AG04450 (cell line): Measurements from ENCODE around the gene RAC3. TPM values are rescaled to one million over a fixed set of nuclear protein-coding genes. Genes with fewer than 3 reads are reported as not detected.
A peak's percentile ranks its signal among the peaks of the same experiment; 100 is the strongest.

Source experiments
- CTCF ChIA-PET: fragments of 300-600, 350-600 bp; formaldehyde crosslinking; extraction: SDS; loops from one replicate; lab custom pipeline; 2022; ENCODE audit warnings: antibody characterized with exemption, inconsistent platforms; lab: Charles Lee
- POLR2A ChIA-PET: fragments of 350-600 bp; formaldehyde crosslinking; extraction: SDS; loops from one replicate; lab custom pipeline; 2021; ENCODE audit warnings: antibody characterized with exemption, inconsistent platforms; lab: Yijun Ruan, JAX
- DNase-seq: peaks from one replicate; pipeline ENCODE4 v3.0.0-alpha.2; 2011; ENCODE audit warnings: low read depth, low spot score
- H3K27ac ChIP-seq: one replicate; pipeline ENCODE4 v1.5.1; 2012; ENCODE audit warnings: low read depth, low read length, control low read depth
- H3K27me3 ChIP-seq: one replicate; pipeline ENCODE4 v1.6.0; 2012; ENCODE audit warnings: low read length; ENCODE audit not compliant: control insufficient read depth, insufficient read depth
- H3K4me3 ChIP-seq: 2 replicates; pipeline ENCODE4 v1.5.1; 2011; ENCODE audit warnings: mild to moderate bottlenecking, low read depth, low read length, control low read depth
- H3K9me3 ChIP-seq: 2 replicates; pipeline ENCODE4 v1.5.1; 2012; ENCODE audit warnings: low read length; ENCODE audit not compliant: control insufficient read depth, insufficient read depth
- CTCF ChIP-seq: IDR thresholded peaks from 2 replicates; pipeline ENCODE4 v1.5.1; 2011; ENCODE audit warnings: low read depth, low read length, control low read depth, inconsistent platforms
- polyA plus RNA-seq: library from polyadenylated mRNA; depleted of rRNA; stranded (reverse); fragments of >200 nt; gene quantifications from 2 replicates; pipeline ENCODE4 v1.2.3, GENCODE V29; 2011

Gene RAC3
- polyA plus RNA-seq, 1 experiment: 12.9 TPM

GRCh38 chr17:82034371-82035011 lies 3.0 kb downstream of the RAC3 start:
- Histone ChIP-seq H3K9me3 (no peaks in the 10 kb centered on the region; the same call in 1 of the 2 replicates), H3K27ac (no peak overlapping the region), H3K4me3 (no peak overlapping the region), H3K27me3 (no peaks in the 10 kb centered on the region)
- TF ChIP-seq CTCF: no peak
- POLR2A ChIA-PET: no interaction called here
- no peak for DNase-seq
- CTCF ChIA-PET: no interaction called here

GRCh38 chr17:82035488-82035887 lies 4.0 kb downstream of the RAC3 start:
- H3K27me3 ChIP-seq: no peaks in the 10 kb centered on the region
- no peak for TF ChIP-seq CTCF
- DNase-seq: no peak
- H3K4me3 ChIP-seq: no peak overlapping the region
- ChIA-PET CTCF (no interaction called here), POLR2A (interaction anchor here (0.6 kb wide), 1 partner anchor 174 kb away, joined by 4 read pairs; no protein-coding TSS in a partner anchor)
- no peaks in the 10 kb centered on the region; the same call in 1 of the 2 replicates for H3K9me3 ChIP-seq
- H3K27ac ChIP-seq: no peak overlapping the region

- no peak overlapping the region for H3K27ac ChIP-seq
- H3K27me3 ChIP-seq: no peaks in the 10 kb centered on the region
- DNase-seq: no peak
- ChIA-PET CTCF (interaction anchor here (0.5 to 1.2 kb wide), 3 partner anchors 74 to 123 kb away, joined by 3 to 4 read pairs (median 3); no protein-coding TSS in a partner anchor), POLR2A (no interaction called here)
- TF ChIP-seq CTCF: no peak
- H3K4me3 ChIP-seq: peak overlapping the region; percentile 74; the same call in 1 of the 2 replicates
- H3K9me3 ChIP-seq: no peaks in the 10 kb centered on the region; the same call in 1 of the 2 replicates
These were observed 4.6 kb downstream of the RAC3 start for GRCh38 chr17:82035956-82036633.

- Histone ChIP-seq H3K27me3 (no peaks in the 10 kb centered on the region), H3K4me3 (peak overlapping the region; percentile 74), H3K27ac (peak overlapping the region; percentile 61), H3K9me3 (no peaks in the 10 kb centered on the region; the same call in 1 of the 2 replicates)
- POLR2A ChIA-PET: no interaction called here
- DNase-seq: no peak
- CTCF ChIA-PET: interaction anchor here (0.6 to 1.3 kb wide), 3 partner anchors 77 to 122 kb away, joined by 3 to 6 read pairs (median 4); no protein-coding TSS in a partner anchor
- no peak for TF ChIP-seq CTCF
These were observed 5.2 kb downstream of the RAC3 start for GRCh38 chr17:82036634-82037091.
